ENCODE measurements around the gene EHD2. TPM values are rescaled to one million over a fixed set of nuclear protein-coding genes. Genes with fewer than 3 reads are reported as not detected.
"Not testable (repeated sequence)": the region's sequence is repeated elsewhere in the genome, so short reads cannot be mapped to it uniquely, and the experiment has no call there.

The EHD2 gene, protein sequence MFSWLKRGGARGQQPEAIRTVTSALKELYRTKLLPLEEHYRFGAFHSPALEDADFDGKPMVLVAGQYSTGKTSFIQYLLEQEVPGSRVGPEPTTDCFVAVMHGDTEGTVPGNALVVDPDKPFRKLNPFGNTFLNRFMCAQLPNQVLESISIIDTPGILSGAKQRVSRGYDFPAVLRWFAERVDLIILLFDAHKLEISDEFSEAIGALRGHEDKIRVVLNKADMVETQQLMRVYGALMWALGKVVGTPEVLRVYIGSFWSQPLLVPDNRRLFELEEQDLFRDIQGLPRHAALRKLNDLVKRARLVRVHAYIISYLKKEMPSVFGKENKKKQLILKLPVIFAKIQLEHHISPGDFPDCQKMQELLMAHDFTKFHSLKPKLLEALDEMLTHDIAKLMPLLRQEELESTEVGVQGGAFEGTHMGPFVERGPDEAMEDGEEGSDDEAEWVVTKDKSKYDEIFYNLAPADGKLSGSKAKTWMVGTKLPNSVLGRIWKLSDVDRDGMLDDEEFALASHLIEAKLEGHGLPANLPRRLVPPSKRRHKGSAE
- total RNA-seq = 73.6 and 146 TPM in 2 replicates

DNA sequence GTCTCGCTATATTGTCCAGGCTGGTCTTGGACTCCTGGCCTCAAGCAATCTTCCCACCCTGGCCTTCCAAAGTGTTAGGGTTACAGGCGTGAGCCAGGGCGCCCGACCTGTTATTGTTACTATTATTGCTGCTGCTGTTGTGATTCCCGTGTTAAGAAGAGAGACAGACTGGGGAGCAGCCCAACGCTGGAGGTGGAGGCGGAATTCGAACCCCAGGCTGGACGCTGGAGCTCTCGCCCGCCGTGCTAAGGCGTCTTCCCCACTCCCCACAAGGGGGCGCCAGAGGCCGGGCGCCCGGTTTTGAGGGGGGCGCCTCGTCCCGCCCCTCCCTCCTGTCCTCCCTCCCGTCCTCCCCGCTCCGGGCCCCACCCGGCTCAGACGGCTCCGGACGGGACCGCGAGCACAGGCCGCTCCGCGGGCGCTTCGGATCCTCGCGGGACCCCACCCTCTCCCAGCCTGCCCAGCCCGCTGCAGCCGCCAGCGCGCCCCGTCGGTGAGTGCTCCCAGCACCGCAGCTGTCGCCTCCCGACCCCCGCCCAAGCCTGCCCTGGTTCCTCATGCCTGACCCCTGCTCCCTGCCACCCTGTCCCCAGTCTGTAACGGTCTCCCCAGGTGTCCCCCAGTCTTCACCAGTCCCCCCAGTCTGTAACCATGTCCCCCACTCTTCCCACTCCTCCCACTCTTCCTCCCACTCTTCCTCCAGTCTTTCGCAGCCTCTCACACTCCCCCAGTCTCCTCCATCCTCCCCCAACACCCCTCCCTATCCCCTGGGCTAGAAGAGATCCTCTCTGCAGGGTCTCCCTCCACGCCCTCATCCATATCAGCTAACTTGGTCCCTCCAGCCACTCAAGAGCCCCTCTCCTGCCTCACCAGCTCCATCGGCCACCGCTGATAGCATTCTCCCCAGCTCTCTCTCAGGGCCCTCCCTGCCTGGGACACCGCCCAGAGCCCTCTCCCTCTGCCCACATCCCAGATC, at the start of gene EHD2:
Gene EHD2, plus strand, starts transcription at position 377 of the 976 bp plus-strand sequence. CDS start 3,191 bp downstream, outside the sequence.
- DNase-seq (ENCODE audit: low read depth in 2 of 2) = peak; percentile 43 to 82

GRCh38 chr19:47663435-47663910, 49.7 kb upstream of the EHD2 start:
- no peak for DNase-seq (ENCODE audit: low read depth in 2 of 2)

DNA sequence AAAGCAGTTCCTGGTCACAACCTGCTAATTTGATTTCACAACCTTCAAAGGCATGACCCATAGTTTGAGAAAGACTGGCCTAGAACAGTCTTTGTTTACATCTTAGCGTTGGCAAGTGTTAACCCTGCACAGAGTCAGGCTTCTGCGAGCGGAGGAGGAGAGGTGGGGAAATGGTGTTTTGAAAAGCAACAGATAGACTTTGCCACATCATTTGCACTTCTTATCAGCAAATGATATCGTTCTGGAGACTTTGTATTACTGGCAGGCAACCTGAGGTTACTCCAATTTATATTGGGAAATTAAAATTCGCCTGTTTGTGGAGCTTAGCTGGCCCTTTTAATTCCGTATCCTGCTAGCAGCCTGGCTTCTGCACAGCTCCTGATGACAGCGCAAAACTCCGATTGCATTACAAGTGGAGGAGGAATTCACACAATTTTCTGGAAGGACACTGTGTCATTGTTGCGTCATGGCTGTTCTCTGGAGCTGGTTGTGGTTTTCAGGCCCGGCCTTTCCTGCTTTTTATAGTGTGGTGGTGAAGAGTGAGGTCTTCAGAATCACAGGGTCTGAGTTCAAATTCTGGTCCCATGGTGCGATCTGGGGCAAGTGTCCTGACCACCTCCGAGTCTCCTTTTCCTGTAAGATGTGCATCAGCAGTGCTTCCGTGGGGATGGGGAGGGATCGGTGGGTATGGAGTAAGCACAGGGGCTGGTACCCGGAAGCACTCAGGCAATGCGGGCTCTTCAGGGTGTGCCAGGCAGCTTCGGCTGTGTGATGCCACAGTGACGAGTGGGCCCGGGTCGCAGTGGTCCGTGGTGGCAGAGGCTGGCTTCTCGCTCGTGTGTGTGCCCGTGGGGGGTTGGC, 49.1 kb upstream of the EHD2 start:
- DNase-seq (ENCODE audit: low read depth in 2 of 2) = no peak

DNA sequence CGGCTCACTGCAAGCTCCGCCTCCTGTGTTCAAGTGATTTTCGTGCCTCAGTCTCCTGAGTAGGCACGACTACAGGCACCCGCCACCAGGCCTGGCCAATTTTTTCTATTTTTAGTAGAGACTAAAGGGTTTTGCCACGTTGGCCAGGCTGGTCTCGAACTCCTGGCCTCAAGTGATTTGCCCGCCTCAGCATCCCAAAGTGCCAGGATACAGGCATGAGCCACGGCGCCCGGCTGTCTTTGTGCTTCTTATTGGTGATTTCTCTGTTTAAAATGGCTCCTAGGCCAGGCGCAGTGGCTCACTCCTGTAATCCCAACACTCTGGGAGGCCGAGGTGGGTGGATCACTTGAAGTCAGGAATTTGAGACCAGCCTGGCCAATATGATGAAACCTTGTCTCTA, 44.7 kb upstream of the EHD2 start:
- DNase-seq (ENCODE audit: low read depth in 2 of 2) = not testable (repeated sequence)

DNA sequence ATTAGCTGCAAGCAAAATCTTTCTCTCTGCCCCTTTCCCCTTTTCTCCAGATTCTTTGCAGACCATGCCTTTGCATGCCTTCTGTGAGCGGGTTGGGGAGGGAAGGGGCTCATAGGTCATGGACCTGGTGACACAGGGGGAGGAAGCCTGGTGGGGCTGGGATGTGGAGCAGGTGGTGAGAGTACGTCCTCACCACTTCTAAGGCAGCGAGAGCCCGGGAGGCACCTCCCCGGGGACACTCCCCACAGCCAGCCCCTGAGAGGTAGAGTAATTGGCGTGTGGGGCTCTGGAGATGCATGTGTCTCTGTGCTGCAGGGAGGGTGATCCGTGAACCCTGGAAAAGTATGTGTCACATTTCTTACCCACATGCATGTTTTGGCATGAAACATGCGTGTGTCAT, 42.5 kb upstream of the EHD2 start:
- no peak for DNase-seq (ENCODE audit: low read depth in 2 of 2)

DNA sequence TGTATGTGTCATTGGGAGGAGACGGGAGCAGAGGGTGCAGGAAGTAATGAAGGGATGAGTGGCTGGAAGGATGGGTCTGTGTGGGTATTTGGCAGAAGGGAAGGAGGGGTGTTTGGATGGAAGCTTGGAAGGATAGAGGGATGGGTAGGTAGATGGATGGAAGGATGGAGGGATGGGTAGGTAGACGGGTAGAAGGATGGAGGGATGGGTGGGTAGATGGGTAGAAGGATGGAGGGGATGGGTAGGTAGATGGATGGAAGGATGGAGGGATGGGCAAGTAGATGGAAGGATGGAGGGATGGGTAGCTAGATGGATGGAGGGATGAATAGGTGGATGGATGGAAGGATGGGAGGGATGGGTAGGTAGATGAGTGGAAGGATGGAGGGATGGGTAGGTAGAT, 41.7 kb upstream of the EHD2 start:
- no peak for DNase-seq (ENCODE audit: low read depth in 2 of 2)

DNA sequence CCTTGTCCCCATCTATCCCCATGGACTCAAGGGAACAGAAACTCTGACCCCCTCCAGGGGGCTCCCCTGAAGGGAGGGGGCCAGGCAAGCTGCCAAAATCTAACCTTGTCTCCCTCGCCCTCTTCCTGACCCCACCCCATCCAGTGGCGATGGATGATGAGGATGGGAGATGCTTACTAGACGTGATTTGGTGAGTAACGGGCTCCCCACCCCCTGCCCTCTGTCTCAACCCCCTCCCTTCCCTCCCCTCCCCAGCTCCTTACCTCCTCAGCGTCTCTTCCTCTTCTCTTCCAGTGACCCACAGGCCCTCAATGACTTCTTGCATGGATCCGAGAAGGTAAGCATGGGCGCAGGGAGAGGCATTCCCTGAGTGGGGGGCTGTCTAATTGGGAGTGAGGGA, 39.8 kb upstream of the EHD2 start:
- DNase-seq (ENCODE audit: low read depth in 2 of 2) = no peak

- no peak for DNase-seq (ENCODE audit: low read depth in 2 of 2)
Observed at GRCh38 chr19:47674548-47674947, 38.7 kb upstream of the EHD2 start.

DNA sequence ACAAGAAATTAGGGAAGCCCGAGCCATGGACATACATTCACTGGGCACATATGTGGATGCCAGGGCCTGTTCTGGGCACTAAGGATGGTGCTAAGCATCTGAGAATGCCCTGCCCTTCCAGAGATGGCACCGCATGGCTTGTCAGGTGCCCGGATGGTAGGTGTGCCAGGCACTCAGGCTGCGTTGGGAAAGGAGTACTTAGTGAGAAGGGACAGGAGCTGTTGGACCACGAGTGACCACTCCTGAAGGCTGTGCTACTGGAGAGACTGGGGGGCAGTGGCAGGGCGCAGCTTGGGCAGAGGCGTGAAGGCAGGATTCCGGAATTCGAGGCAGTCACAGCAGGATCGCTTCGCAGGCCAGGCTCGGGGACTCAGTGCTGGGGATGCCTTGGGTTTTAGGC, 38.0 kb upstream of the EHD2 start:
- DNase-seq (ENCODE audit: low read depth in 2 of 2) = no peak

DNA sequence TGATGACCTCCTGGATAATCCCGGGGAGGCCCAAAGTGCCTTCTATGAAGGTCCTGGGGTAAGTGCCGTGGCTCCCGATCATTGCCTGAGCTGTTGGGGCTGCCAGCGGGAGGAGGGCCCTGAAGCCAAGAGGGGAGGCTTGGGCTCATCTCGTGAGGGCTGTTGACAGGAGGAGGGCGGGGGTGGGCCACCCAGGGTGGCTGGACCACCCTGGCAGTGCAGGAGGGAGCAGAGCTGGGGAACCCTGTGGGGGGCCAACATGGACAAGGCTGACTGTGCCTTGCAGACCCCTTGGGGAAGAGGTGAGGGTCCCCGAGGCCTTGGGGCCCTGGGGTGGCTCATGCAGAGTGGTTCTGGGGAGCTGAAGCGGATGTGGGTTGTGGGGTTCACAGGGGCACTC, 37.4 kb upstream of the EHD2 start:
- DNase-seq (ENCODE audit: low read depth in 2 of 2) = no peak

- DNase-seq (ENCODE audit: low read depth in 2 of 2) = no peak
Observed at GRCh38 chr19:47676811-47677210, 36.4 kb upstream of the EHD2 start.

GRCh38 chr19:47679251-47679900, 33.8 kb upstream of the EHD2 start:
- DNase-seq (ENCODE audit: low read depth in 2 of 2) = no peak

DNA sequence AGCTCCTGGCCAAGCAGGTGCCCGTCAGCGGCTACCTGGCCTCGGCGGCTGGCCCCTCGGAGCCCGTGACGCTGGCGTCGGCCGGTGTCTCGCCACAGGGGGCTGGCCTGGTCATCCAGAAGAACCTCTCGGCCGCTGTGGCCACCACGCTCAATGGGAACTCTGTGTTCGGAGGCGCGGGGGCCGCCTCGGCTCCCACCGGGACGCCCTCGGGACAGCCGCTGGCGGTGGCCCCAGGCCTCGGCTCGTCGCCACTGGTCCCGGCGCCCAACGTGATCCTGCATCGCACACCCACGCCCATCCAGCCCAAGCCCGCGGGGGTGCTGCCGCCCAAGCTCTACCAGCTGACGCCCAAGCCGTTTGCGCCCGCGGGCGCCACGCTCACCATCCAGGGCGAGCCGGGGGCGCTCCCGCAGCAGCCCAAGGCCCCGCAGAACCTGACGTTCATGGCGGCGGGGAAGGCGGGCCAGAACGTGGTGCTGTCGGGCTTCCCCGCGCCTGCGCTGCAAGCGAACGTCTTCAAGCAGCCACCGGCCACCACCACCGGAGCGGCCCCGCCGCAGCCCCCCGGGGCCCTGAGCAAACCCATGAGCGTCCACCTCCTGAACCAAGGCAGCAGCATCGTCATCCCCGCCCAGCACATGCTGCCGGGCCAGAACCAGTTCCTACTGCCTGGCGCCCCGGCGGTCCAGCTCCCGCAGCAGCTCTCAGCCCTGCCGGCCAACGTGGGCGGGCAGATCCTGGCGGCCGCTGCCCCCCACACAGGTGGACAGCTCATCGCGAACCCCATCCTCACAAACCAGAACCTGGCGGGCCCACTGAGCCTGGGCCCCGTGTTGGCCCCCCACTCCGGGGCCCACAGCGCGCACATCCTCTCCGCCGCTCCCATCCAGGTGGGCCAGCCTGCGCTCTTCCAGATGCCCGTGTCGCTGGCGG, 33.0 kb upstream of the EHD2 start:
- DNase-seq (ENCODE audit: low read depth in 2 of 2) = no peak

- DNase-seq (ENCODE audit: low read depth in 2 of 2) = no peak
Observed at GRCh38 chr19:47680858-47681332, 32.3 kb upstream of the EHD2 start.

GRCh38 chr19:47681388-47681787, 31.8 kb upstream of the EHD2 start:
- DNase-seq (ENCODE audit: low read depth in 2 of 2) = no peak

DNA sequence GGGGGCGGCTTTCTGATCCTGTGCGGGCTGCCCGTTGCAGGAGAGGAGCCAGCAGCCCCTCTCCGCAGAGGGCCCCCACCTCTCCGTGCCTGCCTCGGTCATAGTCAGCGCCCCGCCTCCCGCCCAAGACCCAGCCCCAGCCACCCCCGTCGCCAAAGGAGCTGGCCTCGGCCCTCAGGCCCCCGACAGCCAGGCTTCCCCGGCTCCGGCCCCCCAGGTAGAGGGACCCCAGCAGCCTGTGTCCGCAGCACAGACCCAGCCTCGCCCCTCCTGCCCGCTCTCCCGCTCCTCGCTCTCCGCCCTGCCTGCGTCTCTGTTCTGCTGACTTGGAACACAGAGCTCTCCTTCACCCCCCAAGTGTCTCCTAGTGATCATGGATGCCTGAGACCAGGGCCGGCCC, 31.3 kb upstream of the EHD2 start:
- no peak for DNase-seq (ENCODE audit: low read depth in 2 of 2)

DNA sequence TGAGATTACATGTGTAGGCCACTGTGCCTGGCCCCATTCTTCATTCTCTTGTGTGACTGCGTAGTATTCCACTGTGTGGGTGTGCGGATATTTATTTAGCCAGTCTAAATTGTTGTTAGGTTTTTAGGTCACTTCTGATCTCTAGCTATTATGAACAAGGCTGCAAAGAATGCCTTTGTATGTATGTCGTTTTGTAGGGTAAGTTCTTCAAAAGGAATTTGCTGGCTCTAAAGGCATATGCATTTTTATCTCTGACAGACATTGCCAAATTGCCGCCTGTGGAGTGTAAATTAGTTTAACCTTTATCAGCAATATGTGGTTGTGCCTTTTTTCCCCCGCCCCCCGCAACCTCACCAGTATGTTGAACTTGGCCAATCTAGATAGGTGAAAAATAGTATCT, 30.3 kb upstream of the EHD2 start:
- DNase-seq (ENCODE audit: low read depth in 2 of 2) = no peak

- no peak for DNase-seq (ENCODE audit: low read depth in 2 of 2)
Observed at GRCh38 chr19:47686679-47687450, 26.4 kb upstream of the EHD2 start.

Measured in dermis microvascular lymphatic vessel endothelial cell (primary cell).